ENCODE results near the gene GALNT10. TPM values are rescaled to one million over a fixed set of nuclear protein-coding genes. Genes with fewer than 3 reads are reported as not detected.

GALNT10 gene
- total RNA-seq, 1 donor from 2014 or later, result 27.6 TPM

DNA sequence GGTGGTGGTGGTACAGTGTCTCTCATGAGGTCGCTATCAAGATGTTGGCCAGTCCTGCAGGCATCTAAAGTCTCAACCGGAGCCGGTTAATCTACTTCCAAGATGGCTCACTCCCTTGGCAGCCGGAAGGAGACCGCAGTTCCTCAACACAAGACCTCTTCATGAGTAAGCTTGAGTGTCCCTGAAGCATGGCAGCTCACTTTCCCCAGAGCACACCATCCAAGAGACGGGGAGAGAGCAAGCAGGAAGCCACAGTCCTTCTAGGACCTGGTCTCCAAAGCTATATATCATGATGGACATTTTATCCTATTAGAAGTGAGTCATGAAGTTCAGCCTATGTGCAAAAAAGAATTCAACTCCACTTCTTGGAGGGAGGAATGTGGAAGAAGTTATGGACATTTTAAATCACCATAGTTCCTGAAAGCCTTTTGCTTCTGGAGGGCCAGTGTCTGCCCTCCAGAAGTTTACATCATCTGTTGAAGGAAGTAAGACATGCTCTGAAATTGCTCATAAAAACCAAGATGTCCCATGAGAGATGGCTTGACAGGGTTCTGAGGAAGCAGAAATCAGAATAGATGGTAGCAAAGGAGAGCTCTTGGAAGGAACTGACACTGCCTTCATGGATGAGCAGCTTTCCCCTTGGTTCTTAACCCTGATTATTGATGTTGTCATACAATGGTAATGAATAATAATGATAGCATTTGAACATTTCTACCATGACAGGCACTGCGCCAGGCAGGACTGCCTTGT, 21.3 kb downstream of the GALNT10 start:
- no peak for DNase-seq (ENCODE audit: low read depth)
- Histone ChIP-seq H3K27me3 (ENCODE audit: control insufficient read depth, insufficient read depth, low read length) (no peaks in the 10 kb centered on the region), H3K36me3 (ENCODE audit: control insufficient read depth, insufficient read depth, low read length) (no peaks in the 10 kb centered on the region), H3K4me3 (ENCODE audit: low read depth, low read length) (no peak overlapping the region)
- TF ChIP-seq, protein P1, sequence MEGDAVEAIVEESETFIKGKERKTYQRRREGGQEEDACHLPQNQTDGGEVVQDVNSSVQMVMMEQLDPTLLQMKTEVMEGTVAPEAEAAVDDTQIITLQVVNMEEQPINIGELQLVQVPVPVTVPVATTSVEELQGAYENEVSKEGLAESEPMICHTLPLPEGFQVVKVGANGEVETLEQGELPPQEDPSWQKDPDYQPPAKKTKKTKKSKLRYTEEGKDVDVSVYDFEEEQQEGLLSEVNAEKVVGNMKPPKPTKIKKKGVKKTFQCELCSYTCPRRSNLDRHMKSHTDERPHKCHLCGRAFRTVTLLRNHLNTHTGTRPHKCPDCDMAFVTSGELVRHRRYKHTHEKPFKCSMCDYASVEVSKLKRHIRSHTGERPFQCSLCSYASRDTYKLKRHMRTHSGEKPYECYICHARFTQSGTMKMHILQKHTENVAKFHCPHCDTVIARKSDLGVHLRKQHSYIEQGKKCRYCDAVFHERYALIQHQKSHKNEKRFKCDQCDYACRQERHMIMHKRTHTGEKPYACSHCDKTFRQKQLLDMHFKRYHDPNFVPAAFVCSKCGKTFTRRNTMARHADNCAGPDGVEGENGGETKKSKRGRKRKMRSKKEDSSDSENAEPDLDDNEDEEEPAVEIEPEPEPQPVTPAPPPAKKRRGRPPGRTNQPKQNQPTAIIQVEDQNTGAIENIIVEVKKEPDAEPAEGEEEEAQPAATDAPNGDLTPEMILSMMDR (IDR thresholded peaks at IDR 0.05; ENCODE audit: insufficient read depth, low read length, poor library complexity, severe bottlenecking), result no peak

DNA sequence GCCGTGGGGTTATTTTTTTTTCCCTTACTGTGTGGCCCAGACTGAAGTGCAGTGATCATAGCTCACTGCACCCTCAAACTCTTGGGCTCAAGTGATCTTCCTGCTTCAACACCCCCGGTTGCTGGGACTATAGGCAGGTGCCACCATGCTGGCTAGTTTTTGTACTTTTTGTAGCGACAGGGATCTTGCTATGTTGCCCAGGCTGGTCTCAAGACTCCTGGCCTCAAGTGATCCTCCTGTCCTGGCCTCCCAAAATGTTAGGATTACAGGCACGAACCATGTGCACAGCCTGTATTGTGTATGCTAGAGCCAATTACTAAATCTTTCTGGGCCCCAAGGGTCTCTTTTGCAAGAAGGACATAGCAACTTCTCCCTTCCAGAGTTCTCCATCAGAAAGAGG, 23.1 kb downstream of the GALNT10 start:
- H3K4me3 ChIP-seq (ENCODE audit: low read depth, low read length), result no peak overlapping the region

DNA sequence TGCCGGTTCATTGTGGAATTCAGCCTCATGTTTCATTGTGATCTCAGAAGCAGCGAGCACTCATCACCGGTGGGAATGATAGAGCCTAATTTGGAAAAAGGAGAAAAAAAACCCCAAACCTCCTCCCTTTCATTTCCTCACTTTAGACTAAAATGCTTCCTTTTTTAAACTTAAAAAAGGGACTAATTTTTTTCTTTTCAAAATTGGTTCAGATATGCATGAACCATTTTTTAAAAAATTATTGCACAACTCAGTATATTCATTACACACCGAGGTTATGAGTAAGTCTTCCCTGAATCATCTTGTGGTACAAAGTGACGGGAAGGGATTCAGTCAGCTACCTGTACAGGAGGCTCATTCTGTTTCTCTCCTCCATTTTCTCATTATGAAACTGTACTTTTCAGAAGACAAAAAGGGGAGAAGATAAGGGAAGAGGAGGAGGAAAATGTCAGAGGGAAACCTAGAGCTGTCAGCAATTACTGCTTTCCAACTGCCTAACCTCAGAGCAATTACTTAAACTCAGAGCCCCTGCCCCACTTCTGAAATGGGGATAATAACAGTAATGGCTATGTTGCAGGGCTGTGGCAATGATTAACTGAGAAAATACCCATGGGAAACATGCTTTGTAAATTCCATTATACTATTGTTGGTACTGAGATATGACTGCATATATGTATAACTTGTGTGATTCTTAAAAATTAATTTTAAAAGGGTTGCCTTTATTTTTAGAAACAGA, 24.0 kb downstream of the GALNT10 start:
- peak; percentile 50 for DNase-seq (ENCODE audit: low read depth)
- no peaks in the 10 kb centered on the region for H3K36me3 ChIP-seq (ENCODE audit: control insufficient read depth, insufficient read depth, low read length)
- TF ChIP-seq, protein P1 (IDR thresholded peaks at IDR 0.05; ENCODE audit: insufficient read depth, low read length, poor library complexity, severe bottlenecking), result no peak
- no peak overlapping the region for H3K4me3 ChIP-seq (ENCODE audit: low read depth, low read length)
- no peaks in the 10 kb centered on the region for H3K27me3 ChIP-seq (ENCODE audit: control insufficient read depth, insufficient read depth, low read length)

More for the DNA sequence above, 23.1 kb downstream of the GALNT10 start:
- no peak for DNase-seq (ENCODE audit: low read depth)
- H3K36me3 ChIP-seq (ENCODE audit: control insufficient read depth, insufficient read depth, low read length), result no peaks in the 10 kb centered on the region
- H3K27me3 ChIP-seq (ENCODE audit: control insufficient read depth, insufficient read depth, low read length), result no peaks in the 10 kb centered on the region
- TF ChIP-seq, protein P1 (IDR thresholded peaks at IDR 0.05; ENCODE audit: insufficient read depth, low read length, poor library complexity, severe bottlenecking), result no peak

DNA sequence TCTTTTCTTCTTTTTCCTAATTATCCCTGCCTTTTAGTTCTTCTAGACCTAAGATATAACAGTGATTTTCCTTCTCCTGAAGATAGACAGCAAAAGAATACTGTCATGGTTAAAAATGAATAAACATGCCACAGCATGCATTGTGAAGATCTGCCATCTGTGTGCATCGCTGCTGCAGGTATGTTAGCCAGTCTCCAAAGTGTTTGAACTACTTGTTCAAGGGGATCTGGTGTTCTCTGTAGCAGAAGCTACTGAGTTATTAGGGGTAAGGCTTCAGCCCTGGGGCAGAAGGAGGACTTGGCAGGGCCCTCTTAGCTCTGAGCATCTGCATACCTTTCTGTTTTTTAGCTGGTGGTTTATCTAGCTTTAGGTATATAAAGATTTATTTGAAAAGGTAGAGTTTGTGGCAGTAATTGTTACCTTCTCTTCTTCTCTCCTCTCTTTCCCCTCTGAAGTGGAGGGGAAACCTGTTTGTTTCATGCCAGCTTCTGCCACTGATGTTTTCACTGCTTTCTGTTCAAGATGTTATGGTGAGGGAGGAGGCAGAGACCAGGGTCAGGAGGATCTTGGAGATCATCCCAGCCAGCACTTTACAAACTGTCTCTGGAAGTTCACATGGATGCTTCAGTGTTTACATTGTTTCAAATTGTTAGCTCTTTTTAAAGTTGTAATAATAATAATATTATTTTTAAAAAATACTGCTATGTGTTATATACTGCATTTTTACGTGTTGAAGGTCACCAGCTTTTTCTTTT, 25.2 kb downstream of the GALNT10 start:
- TF ChIP-seq, protein P1 (IDR thresholded peaks at IDR 0.05; ENCODE audit: insufficient read depth, low read length, poor library complexity, severe bottlenecking), result no peak
- Histone ChIP-seq H3K36me3 (ENCODE audit: control insufficient read depth, insufficient read depth, low read length) (no peaks in the 10 kb centered on the region), H3K4me3 (ENCODE audit: low read depth, low read length) (no peak overlapping the region), H3K27me3 (ENCODE audit: control insufficient read depth, insufficient read depth, low read length) (no peaks in the 10 kb centered on the region)
- no peak for DNase-seq (ENCODE audit: low read depth)

DNA sequence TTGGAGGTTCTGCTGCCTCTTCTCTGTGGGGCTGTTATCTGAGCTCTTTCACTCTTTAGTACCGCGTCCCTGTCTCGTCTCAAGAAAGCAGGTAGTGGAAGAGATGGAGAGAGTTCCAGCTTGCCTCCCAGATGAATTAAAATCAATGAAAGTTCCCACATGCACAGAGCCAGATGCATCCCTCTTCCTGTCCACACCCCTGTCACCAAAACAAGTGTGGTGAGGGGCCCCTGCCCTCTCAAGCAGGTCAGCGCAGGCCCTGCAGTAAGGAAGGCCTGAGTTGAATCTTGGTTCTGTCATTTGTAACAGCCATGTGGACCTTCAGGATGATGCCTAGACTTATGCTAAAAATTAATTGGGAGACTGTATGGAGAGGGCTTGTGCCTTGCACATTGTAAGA, 26.9 kb downstream of the GALNT10 start:
- no peaks in the 10 kb centered on the region for H3K36me3 ChIP-seq (ENCODE audit: control insufficient read depth, insufficient read depth, low read length)
- H3K4me3 ChIP-seq (ENCODE audit: low read depth, low read length), result no peak overlapping the region
- H3K27me3 ChIP-seq (ENCODE audit: control insufficient read depth, insufficient read depth, low read length), result no peaks in the 10 kb centered on the region
- DNase-seq (ENCODE audit: low read depth), result no peak
- TF ChIP-seq, protein P1 (IDR thresholded peaks at IDR 0.05; ENCODE audit: insufficient read depth, low read length, poor library complexity, severe bottlenecking), result no peak
